GM12878 (cell line): Measurements from ENCODE around the gene PEX6. TPM values are rescaled to one million over a fixed set of nuclear protein-coding genes. Genes with fewer than 3 reads are reported as not detected.

Experiments used
- ATAC-seq: fragments of 200-7000 bp; cut with Tn5 transposase; 3 replicates; pipeline ENCODE4 v1.9.1; 2020; ENCODE audit warnings: mild to moderate bottlenecking, moderate library complexity
- BruUV-seq: library from RNA; stranded (reverse); fragments of 400-500 nt; replicated peaks from 2 replicates; lab custom pipeline; 2021; lab: Mats Ljungman, UMichigan
- CTCF ChIA-PET: fragments of 300-600 bp; sonication (Branson Sonifier 250); formaldehyde crosslinking; extraction: SDS; loops from one replicate; lab custom pipeline; 2021; ENCODE audit warnings: inconsistent platforms; lab: Yijun Ruan, JAX
- POLR2A ChIA-PET: fragments of 350-600 bp; formaldehyde crosslinking; extraction: SDS; loops from one replicate; lab custom pipeline; 2021; ENCODE audit warnings: inconsistent platforms; lab: Charles Lee
- RAD21 ChIA-PET: fragments of 300-600 bp; sonication (Branson Sonifier 250); formaldehyde crosslinking; loops from one replicate; lab custom pipeline; 2023; ENCODE audit warnings: antibody characterized with exemption; ENCODE audit not compliant: unreplicated experiment; lab: Charles Lee
- SMC1A ChIA-PET: fragments of 300-600 bp; sonication (Branson Sonifier 250); formaldehyde crosslinking; loops from one replicate; lab custom pipeline; 2023; ENCODE audit not compliant: unreplicated experiment, uncharacterized antibody; lab: Charles Lee
- DNase-seq: peaks from one replicate; pipeline ENCODE4 v3.0.0-alpha.2; 2011; ENCODE audit warnings: low read depth, low spot score
- FAIRE-seq: peaks from 3 replicates; lab custom pipeline; 2011; peaks lifted over from hg19 to GRCh38; lab: Jason Lieb, UNC
- H2AFZ ChIP-seq: 2 replicates; pipeline ENCODE4 v1.6.0; 2011; ENCODE audit warnings: low read depth, low read length, control low read depth; ENCODE audit not compliant: control insufficient read depth
- H3K27ac ChIP-seq: 2 replicates; pipeline ENCODE4 v1.5.1; 2011; ENCODE audit warnings: control low read depth; ENCODE audit not compliant: control insufficient read depth, insufficient read depth
- H3K27me3 ChIP-seq, 2 experiments: replicated peaks in 1 of 2; 2 replicates each; pipeline versions ENCODE4 v1.6.0 to v1.6.1; 2011; ENCODE audit warnings: low read length in 1 of 2; ENCODE audit not compliant: control insufficient read depth in 2 of 2, insufficient read depth in 2 of 2
- H3K36me3 ChIP-seq, 2 experiments: 2 replicates each; pipeline ENCODE4 v1.5.1; 2011; ENCODE audit warnings: low read length in 1 of 2; ENCODE audit not compliant: control insufficient read depth in 2 of 2, insufficient read depth in 2 of 2
- H3K4me1 ChIP-seq: 2 replicates; pipeline ENCODE4 v1.6.1; 2011; ENCODE audit warnings: mild to moderate bottlenecking, low read length, moderate library complexity, mixed read lengths; ENCODE audit not compliant: control insufficient read depth, insufficient read depth
- H3K4me2 ChIP-seq: 2 replicates; pipeline ENCODE4 v1.6.0; 2011; ENCODE audit warnings: control low read depth; ENCODE audit not compliant: control insufficient read depth, insufficient read depth
- H3K4me3 ChIP-seq: fragments of 200-600 bp; sonication (generic); 2 replicates; pipeline ENCODE4 v1.5.1; 2016
- H3K79me2 ChIP-seq: 2 replicates; pipeline ENCODE4 v1.6.0; 2011; ENCODE audit warnings: low read length; ENCODE audit not compliant: control insufficient read depth, insufficient read depth
- H3K9ac ChIP-seq: 2 replicates; pipeline ENCODE4 v1.8.0; 2011; ENCODE audit warnings: low read length, control low read depth, mixed read lengths; ENCODE audit not compliant: control insufficient read depth, insufficient read depth
- H3K9me3 ChIP-seq: replicated peaks from 3 replicates; pipeline ENCODE4 v1.5.1; 2011; ENCODE audit warnings: mild to moderate bottlenecking, low read length; ENCODE audit not compliant: control insufficient read depth, insufficient read depth
- H4K20me1 ChIP-seq: 2 replicates; pipeline ENCODE4 v1.6.0; 2011; ENCODE audit not compliant: control insufficient read depth, insufficient read depth
- ASH2L ChIP-seq: fragments of 300-600, 200-600 bp; sonication (generic); IDR thresholded peaks from 2 replicates; pipeline ENCODE4 v1.6.1; 2017; ENCODE audit warnings: low read depth, mild to moderate bottlenecking, borderline replicate concordance
- CEBPB ChIP-seq, 2 experiments: fragments of 150-350 bp in 1 of 2; IDR thresholded peaks; 2 replicates each; pipeline ENCODE4 v1.6.1; 2012 to 2014; ENCODE audit warnings: low read depth in 2 of 2, low read length in 2 of 2, borderline replicate concordance in 1 of 2, inconsistent platforms in 1 of 2
- E4F1 ChIP-seq: fragments of 450-650 bp; IDR thresholded peaks from 2 replicates; pipeline ENCODE4 v1.6.1; 2018; ENCODE audit warnings: borderline replicate concordance, mild to moderate bottlenecking; ENCODE audit not compliant: partially characterized antibody
- PAX8 ChIP-seq: fragments of 450-650 bp; IDR thresholded peaks from 2 replicates; pipeline ENCODE4 v1.6.1; 2017; ENCODE audit warnings: mild to moderate bottlenecking, moderate library complexity
- PRDM15 ChIP-seq: fragments of 450-650 bp; formaldehyde crosslinking; IDR thresholded peaks from 2 replicates; pipeline ENCODE4 v1.4.0; 2020; ENCODE audit warnings: mild to moderate bottlenecking, moderate library complexity
- RCOR1 ChIP-seq: conservative IDR thresholded peaks from 2 replicates; pipeline ENCODE4 v1.6.1; 2012; ENCODE audit warnings: low read depth, low read length, improper control_type of control experiment
- SMC3 ChIP-seq: IDR thresholded peaks from 2 replicates; pipeline ENCODE4 v1.6.1; 2011; ENCODE audit warnings: low read length, improper control_type of control experiment, borderline replicate concordance
- SREBF1 ChIP-seq: IDR thresholded peaks from 2 replicates; pipeline ENCODE4 v1.6.1; 2012; ENCODE audit warnings: mild to moderate bottlenecking, low read length
- TCF3 ChIP-seq: IDR thresholded peaks from 2 replicates; pipeline ENCODE4 v1.6.1; 2012; ENCODE audit warnings: low read depth, mild to moderate bottlenecking, low read length, borderline replicate concordance; ENCODE audit not compliant: insufficient read depth
- ZZZ3 ChIP-seq: IDR thresholded peaks from 2 replicates; pipeline ENCODE4 v1.6.1; 2011; ENCODE audit warnings: low read depth; ENCODE audit not compliant: control insufficient read depth, insufficient read length
- WGBS: methylation state at CpG from one replicate; pipeline ENCODE4 v1.1.6; 2016; ENCODE audit warnings: low lambda C conversion rate; ENCODE audit not compliant: insufficient replicate concordance, insufficient coverage; ENCODE audit errors: missing lambda C conversion rate; 5-methylcytosine and 5-hydroxymethylcytosine counted together
- in situ Hi-C: fragments of 300-500 bp; cut with MboI; formaldehyde crosslinking; loops from 9 replicates; pipeline ENCODE4 v1.14.3; 2018; ENCODE audit warnings: mixed read lengths
- intact Hi-C: fragments of 100-400 bp; cut with micrococcal nuclease; formaldehyde crosslinking; loops from one replicate; pipeline ENCODE4 v1.14.2; 2022; ENCODE audit not compliant: unreplicated experiment
- polyA plus RNA-seq, 11 experiments: library from polyadenylated mRNA; depleted of rRNA in 4 of 11; unstranded in 6 of 11; stranded (reverse) in 5 of 11; fragments of >200 nt; fragmentation: Nextera tagmentation in 4 of 11; fragmentation: Illumina TruSeq in 1 of 11; extraction: Ambion mirVana in 4 of 11; extraction: Trizol in 1 of 11; gene quantifications; 1 replicate in 1 of 11; 2 replicates in 10 of 11; pipeline versions ENCODE4 v1.2.1 to v1.2.3, GENCODE V29; 2011 to 2016; ENCODE audit warnings: inconsistent platforms in 2 of 11, missing spikeins in 2 of 11, low read depth in 1 of 11
- total RNA-seq, 4 experiments: library from RNA; depleted of rRNA in 3 of 4; stranded (reverse); fragments of >200 nt in 3 of 4; fragmentation: Illumina TruSeq in 1 of 4; extraction: Trizol in 1 of 4; gene quantifications; 2 replicates each; pipeline versions ENCODE4 v1.2.1 to v1.2.3, GENCODE V29; 2013 to 2021

PEX6 gene
- total and polyA plus RNA-seq, 10 of the 15 experiments (the other 5 are each of a cell fraction or from before 2014, with no cell fraction given), result 0.39 to 21.1 (median 7.8) TPM

- 85% methylated on average over 12 of the region's 12 CpGs for WGBS
- POLR2A ChIA-PET, result no interaction called here
Measured at GRCh38 chr6:42962096-42962495, 16.9 kb downstream of the PEX6 start.

More at GRCh38 chr6:42962096-42962495, 16.9 kb downstream of the PEX6 start:
- TF ChIP-seq E4F1 (no peak), SREBF1 (no peak), RCOR1 (no peak), CEBPB (IDR thresholded peaks at IDR 0.05; ENCODE audit: borderline replicate concordance in 1 of 2, low read depth in 2 of 2, low read length in 2 of 2) (no peak), PAX8 (no peak), ZZZ3 (no peak), ASH2L (no peak), SMC3 (no peak), PRDM15 (CRISPR knock-in tag) (no peak), TCF3 (no peak)
- TF ChIP-seq, all 136 proteins: peak for 0
- Histone ChIP-seq H3K27me3 (no peaks in the 10 kb centered on the region), H3K9me3 (no peaks in the 10 kb centered on the region), H3K27ac (no peak overlapping the region), H4K20me1 (no peaks in the 10 kb centered on the region), H3K9ac (no peak overlapping the region), H3K4me3 (no peak overlapping the region), H3K79me2 (no peaks in the 10 kb centered on the region), H3K36me3 (no peaks in the 10 kb centered on the region; a peak in 1 of 4 replicates), H3K4me2 (no peak overlapping the region), H2AFZ (no peak overlapping the region), H3K4me1 (no peaks in the 10 kb centered on the region)
- intact Hi-C loops, result no loop called here
- no TSS peak for BruUV-seq
- in situ Hi-C loops, result no loop called here
- ChIA-PET CTCF (interaction anchor here (1.0 kb wide), 1 partner anchor 15 kb away, joined by 3 read pairs; no protein-coding TSS in a partner anchor), SMC1A (no interaction called here), RAD21 (no interaction called here)
- ATAC-seq (no peak), FAIRE-seq (no peak), DNase-seq (no peak)
